ENCODE results near the gene VGLL1. TPM values are rescaled to one million over a fixed set of nuclear protein-coding genes. Genes with fewer than 3 reads are reported as not detected.

VGLL1 gene
- polyA plus RNA-seq, 1 donor from 2014 or later, result not detected

- H3K27ac ChIP-seq (ENCODE audit: low read length), result no peak overlapping the region
- H3K9me2 ChIP-seq (ENCODE audit: insufficient read depth, low read length), result no peaks in the 10 kb centered on the region
- no peaks in the 10 kb centered on the region for H3K27me3 ChIP-seq (ENCODE audit: insufficient read depth, low read depth, low read length)
- no peaks in the 10 kb centered on the region for H4K20me1 ChIP-seq (ENCODE audit: insufficient read depth)
- TF ChIP-seq EZH2 (IDR thresholded peaks at IDR 0.05; ENCODE audit: borderline replicate concordance, insufficient read depth, low read length, poor library complexity, severe bottlenecking), result no peak
- TF ChIP-seq EP300 (conservative IDR thresholded peaks at IDR 0.05; ENCODE audit: poor library complexity, severe bottlenecking), result no peak
- no peak for TF ChIP-seq TAF1 (IDR thresholded peaks at IDR 0.05; ENCODE audit: low read depth)
- no peak for TF ChIP-seq CTCF (IDR thresholded peaks at IDR 0.05; ENCODE audit: poor library complexity, severe bottlenecking)
- TF ChIP-seq REST (IDR thresholded peaks at IDR 0.05; ENCODE audit: borderline replicate concordance), result no peak
- TF ChIP-seq POLR2AphosphoS5 (IDR thresholded peaks at IDR 0.05), result no peak
- TF ChIP-seq SMC3 (conservative IDR thresholded peaks at IDR 0.05; ENCODE audit: poor library complexity), result no peak
- TF ChIP-seq MXI1 (conservative IDR thresholded peaks at IDR 0.05; ENCODE audit: poor library complexity, severe bottlenecking), result no peak
- no peak for TF ChIP-seq RAD21 (conservative IDR thresholded peaks at IDR 0.05)
- no peak overlapping the region for H3K9ac ChIP-seq (ENCODE audit: low read length)
- H3K9me3 ChIP-seq (ENCODE audit: low read length), result no peaks in the 10 kb centered on the region
- H3K79me2 ChIP-seq (replicated peaks; ENCODE audit: insufficient read depth, low read length), result no peaks in the 10 kb centered on the region
- no peak overlapping the region for H3K4me2 ChIP-seq (ENCODE audit: low read length)
- H2AFZ ChIP-seq (ENCODE audit: low read depth, low read length), result no peak overlapping the region
- no peak overlapping the region for H3K4me3 ChIP-seq (ENCODE audit: low read length)
- no peaks in the 10 kb centered on the region for H3F3A ChIP-seq (ENCODE audit: insufficient read depth, low read length, poor library complexity, severe bottlenecking)
- no peaks in the 10 kb centered on the region for H3K36me3 ChIP-seq (ENCODE audit: insufficient read depth, low read length)
Measured at GRCh38 chrX:136572030-136572429, 40.0 kb downstream of the VGLL1 start.

GRCh38 chrX:136574548-136574947, 42.5 kb downstream of the VGLL1 start:
- no peak overlapping the region for H3K4me3 ChIP-seq (ENCODE audit: low read length)
- no peaks in the 10 kb centered on the region for H3K9me3 ChIP-seq (ENCODE audit: low read length)
- no peaks in the 10 kb centered on the region for H3K27me3 ChIP-seq (ENCODE audit: insufficient read depth, low read depth, low read length)
- no peaks in the 10 kb centered on the region for H3K79me2 ChIP-seq (replicated peaks; ENCODE audit: insufficient read depth, low read length)
- H4K20me1 ChIP-seq (ENCODE audit: insufficient read depth), result no peaks in the 10 kb centered on the region
- H3K9ac ChIP-seq (ENCODE audit: low read length), result no peak overlapping the region
- no peak overlapping the region for H3K27ac ChIP-seq (ENCODE audit: low read length)
- TF ChIP-seq TAF1 (IDR thresholded peaks at IDR 0.05; ENCODE audit: low read depth), result no peak
- no peak for TF ChIP-seq EZH2 (IDR thresholded peaks at IDR 0.05; ENCODE audit: borderline replicate concordance, insufficient read depth, low read length, poor library complexity, severe bottlenecking)
- no peak for TF ChIP-seq SMC3 (conservative IDR thresholded peaks at IDR 0.05; ENCODE audit: poor library complexity)
- TF ChIP-seq EP300 (conservative IDR thresholded peaks at IDR 0.05; ENCODE audit: poor library complexity, severe bottlenecking), result no peak
- no peaks in the 10 kb centered on the region for H3K36me3 ChIP-seq (ENCODE audit: insufficient read depth, low read length)
- H2AFZ ChIP-seq (ENCODE audit: low read depth, low read length), result no peak overlapping the region
- no peak overlapping the region for H3K4me2 ChIP-seq (ENCODE audit: low read length)
- H3K9me2 ChIP-seq (ENCODE audit: insufficient read depth, low read length), result no peaks in the 10 kb centered on the region
- H3F3A ChIP-seq (ENCODE audit: insufficient read depth, low read length, poor library complexity, severe bottlenecking), result no peaks in the 10 kb centered on the region

Data from neural cell (in vitro differentiated cells).